Natural killer cell (primary cell): ENCODE results near the gene RGPD5. TPM values are rescaled to one million over a fixed set of nuclear protein-coding genes. Genes with fewer than 3 reads are reported as not detected.
"Not testable (repeated sequence)": the region's sequence is repeated elsewhere in the genome, so short reads cannot be mapped to it uniquely, and the experiment has no call there.

Experiments
- ATAC-seq, 3 donors: fragments of 150-1000 bp in 2 of 3; fragments of 200-7000 bp in 1 of 3; cut with Tn5 transposase; 1 replicate in 1 of 3; 2 replicates in 2 of 3; pipeline ENCODE4 v1.10.0; 2021; ENCODE audit warnings: mild to moderate bottlenecking in 2 of 3, moderate library complexity in 2 of 3
- DNase-seq, 2 donors: peaks; one replicate each; pipeline versions ENCODE4 v3.0.0 to v3.0.0-alpha.2; 2013 to 2021; ENCODE audit warnings: mixed read lengths in 1 of 2
- H3K27ac ChIP-seq: one replicate; pipeline ENCODE4 v1.5.1; 2013; ENCODE audit warnings: mild to moderate bottlenecking, low read length
- H3K27me3 ChIP-seq: one replicate; pipeline ENCODE4 v1.6.1; 2013; ENCODE audit warnings: low read length; ENCODE audit not compliant: control insufficient read depth, insufficient read depth
- H3K36me3 ChIP-seq: one replicate; pipeline ENCODE4 v1.6.1; 2013; ENCODE audit warnings: low read length; ENCODE audit not compliant: control insufficient read depth, insufficient read depth
- H3K4me1 ChIP-seq: one replicate; pipeline ENCODE4 v1.6.1; 2013; ENCODE audit warnings: low read length; ENCODE audit not compliant: control insufficient read depth, insufficient read depth
- H3K4me3 ChIP-seq: one replicate; pipeline ENCODE4 v1.5.1; 2013; ENCODE audit warnings: low read length
- H3K9me3 ChIP-seq: one replicate; pipeline ENCODE4 v1.6.1; 2013; ENCODE audit warnings: low read length; ENCODE audit not compliant: control insufficient read depth, insufficient read depth
- H3K27ac Mint-ChIP-seq, 2 donors: one replicate each; pipeline ENCODE4 v1.8.0; 2022; ENCODE audit warnings: mild to moderate bottlenecking in 2 of 2, mixed read lengths in 2 of 2, moderate library complexity in 1 of 2
- H3K27me3 Mint-ChIP-seq, 2 donors: one replicate each; pipeline ENCODE4 v1.8.0; 2022; ENCODE audit warnings: low read depth in 2 of 2, mixed read lengths in 2 of 2
- H3K36me3 Mint-ChIP-seq: one replicate; pipeline ENCODE4 v1.8.0; 2022; ENCODE audit warnings: mixed read lengths
- H3K4me1 Mint-ChIP-seq, 2 donors: one replicate each; pipeline ENCODE4 v1.8.0; 2022; ENCODE audit warnings: mixed read lengths in 2 of 2
- H3K4me3 Mint-ChIP-seq: one replicate; pipeline ENCODE4 v1.8.0; 2022; ENCODE audit warnings: mild to moderate bottlenecking, moderate library complexity, mixed read lengths
- H3K9me3 Mint-ChIP-seq, 2 donors: one replicate each; pipeline ENCODE4 v1.8.0; 2022; ENCODE audit warnings: mixed read lengths in 2 of 2
- WGBS: methylation state at CpG from one replicate; pipeline ENCODE4 v1.1.7; 2013; ENCODE audit warnings: missing lambda C conversion rate; ENCODE audit not compliant: insufficient coverage; 5-methylcytosine and 5-hydroxymethylcytosine counted together
- intact Hi-C: fragments of 100-400 bp; cut with micrococcal nuclease; formaldehyde crosslinking; loops from one replicate; pipeline ENCODE4 v1.14.2; 2022
- total RNA-seq, 4 donors: library from RNA; stranded (reverse); fragments of 120-200 nt in 1 of 4; gene quantifications; one replicate each; pipeline versions ENCODE4 v1.2.3 to v1.2.4, GENCODE V29; 2013 to 2022

RGPD5 gene
- total RNA-seq, 3 donors from 2014 or later (not counting 1 experiment from before 2014, with no cell fraction given) = 110 to 166 (median 111) TPM

GRCh38 chr2:109871129-109871751 is 77.1 kb downstream of the RGPD5 start:
- H3K27ac Mint-ChIP-seq, H3K27me3 Mint-ChIP-seq: not testable (repeated sequence)

GRCh38 chr2:109876625-109877024 is 82.5 kb downstream of the RGPD5 start:
- H3K9me3 Mint-ChIP-seq, DNase-seq, H3K9me3 ChIP-seq, H3K4me1 ChIP-seq, H3K27me3 Mint-ChIP-seq, intact Hi-C loops, ATAC-seq, H3K4me3 ChIP-seq, H3K4me3 Mint-ChIP-seq, H3K27me3 ChIP-seq, H3K4me1 Mint-ChIP-seq, H3K36me3 Mint-ChIP-seq, H3K27ac Mint-ChIP-seq, H3K36me3 ChIP-seq, H3K27ac ChIP-seq: not testable (repeated sequence)
- no CpG with 5 or more reads among the region's 3 CpGs for WGBS

More at GRCh38 chr2:109871129-109871751, 77.1 kb downstream of the RGPD5 start:
- H3K4me3 Mint-ChIP-seq, H3K27me3 ChIP-seq, DNase-seq, H3K27ac ChIP-seq, intact Hi-C loops, H3K9me3 Mint-ChIP-seq, H3K36me3 Mint-ChIP-seq, H3K9me3 ChIP-seq, H3K36me3 ChIP-seq, H3K4me3 ChIP-seq, H3K4me1 Mint-ChIP-seq, H3K4me1 ChIP-seq: not testable (repeated sequence)
- ATAC-seq = peak; percentile 67 to 69 (median 68)
- WGBS = no CpG with 5 or more reads among the region's 8 CpGs

- H3K27me3 ChIP-seq, H3K4me3 ChIP-seq, H3K4me3 Mint-ChIP-seq, H3K36me3 Mint-ChIP-seq, H3K36me3 ChIP-seq, H3K9me3 ChIP-seq, intact Hi-C loops, ATAC-seq, H3K9me3 Mint-ChIP-seq, DNase-seq, H3K4me1 Mint-ChIP-seq, H3K27me3 Mint-ChIP-seq, H3K4me1 ChIP-seq, H3K27ac Mint-ChIP-seq, H3K27ac ChIP-seq: not testable (repeated sequence)
- no CpG with 5 or more reads among the region's 1 CpG for WGBS
Observed at GRCh38 chr2:109882112-109882511, 88.0 kb downstream of the RGPD5 start.

GRCh38 chr2:109888414-109888813 is 94.3 kb downstream of the RGPD5 start:
- H3K27me3 Mint-ChIP-seq, H3K27me3 ChIP-seq, DNase-seq, H3K4me1 Mint-ChIP-seq, H3K9me3 ChIP-seq, ATAC-seq, H3K27ac ChIP-seq, H3K4me3 ChIP-seq, H3K4me3 Mint-ChIP-seq, H3K27ac Mint-ChIP-seq, H3K36me3 ChIP-seq, H3K4me1 ChIP-seq, intact Hi-C loops, H3K36me3 Mint-ChIP-seq, H3K9me3 Mint-ChIP-seq: not testable (repeated sequence)
- no CpG with 5 or more reads among the region's 4 CpGs for WGBS

GRCh38 chr2:109889909-109890308 is 95.8 kb downstream of the RGPD5 start:
- not testable (repeated sequence) for ATAC-seq, H3K4me1 ChIP-seq
- WGBS = no CpG with 5 or more reads among the region's 4 CpGs

GRCh38 chr2:109891024-109891423 is 96.9 kb downstream of the RGPD5 start:
- H3K27ac Mint-ChIP-seq, H3K4me1 ChIP-seq, intact Hi-C loops, H3K4me1 Mint-ChIP-seq, H3K4me3 Mint-ChIP-seq, H3K9me3 Mint-ChIP-seq, H3K27ac ChIP-seq, ATAC-seq, H3K36me3 Mint-ChIP-seq, H3K36me3 ChIP-seq, DNase-seq, H3K4me3 ChIP-seq, H3K27me3 ChIP-seq, H3K9me3 ChIP-seq, H3K27me3 Mint-ChIP-seq: not testable (repeated sequence)
- no CpG with 5 or more reads among the region's 4 CpGs for WGBS

More at GRCh38 chr2:109889909-109890308, 95.8 kb downstream of the RGPD5 start:
- H3K9me3 Mint-ChIP-seq, H3K36me3 Mint-ChIP-seq, H3K9me3 ChIP-seq, H3K4me1 Mint-ChIP-seq, H3K27ac Mint-ChIP-seq, H3K36me3 ChIP-seq, H3K27me3 ChIP-seq, intact Hi-C loops, H3K4me3 ChIP-seq, H3K4me3 Mint-ChIP-seq, DNase-seq, H3K27ac ChIP-seq, H3K27me3 Mint-ChIP-seq: not testable (repeated sequence)

GRCh38 chr2:109893736-109894135 is 99.6 kb downstream of the RGPD5 start:
- H3K36me3 ChIP-seq, H3K27me3 Mint-ChIP-seq, H3K9me3 Mint-ChIP-seq, H3K27ac Mint-ChIP-seq, H3K4me3 Mint-ChIP-seq, intact Hi-C loops, DNase-seq, H3K9me3 ChIP-seq, ATAC-seq, H3K36me3 Mint-ChIP-seq, H3K4me3 ChIP-seq, H3K4me1 Mint-ChIP-seq, H3K27ac ChIP-seq, H3K4me1 ChIP-seq, H3K27me3 ChIP-seq: not testable (repeated sequence)
- no CpG with 5 or more reads among the region's 7 CpGs for WGBS

GRCh38 chr2:109894141-109894540 is 100.0 kb downstream of the RGPD5 start:
- H3K36me3 ChIP-seq, H3K4me1 ChIP-seq, H3K27me3 ChIP-seq, H3K4me3 Mint-ChIP-seq, ATAC-seq, H3K4me3 ChIP-seq, H3K27ac Mint-ChIP-seq, DNase-seq, H3K36me3 Mint-ChIP-seq, H3K27me3 Mint-ChIP-seq, H3K27ac ChIP-seq, H3K9me3 Mint-ChIP-seq, H3K4me1 Mint-ChIP-seq, intact Hi-C loops, H3K9me3 ChIP-seq: not testable (repeated sequence)
- WGBS = no CpG with 5 or more reads among the region's 6 CpGs
